ENCODE results near the gene MGME1. TPM values are rescaled to one million over a fixed set of nuclear protein-coding genes. Genes with fewer than 3 reads are reported as not detected.
"Not testable (repeated sequence)": the region's sequence is repeated elsewhere in the genome, so short reads cannot be mapped to it uniquely, and the experiment has no call there.

The MGME1 gene
- total RNA-seq, 1 donor from 2014 or later: 13.9 TPM

GRCh38 chr20:17956099-17956685, 12.6 kb upstream of the MGME1 start:
- intact Hi-C loops (cut with micrococcal nuclease): no loop called here
- ATAC-seq (no peak), DNase-seq (no peak)

DNA sequence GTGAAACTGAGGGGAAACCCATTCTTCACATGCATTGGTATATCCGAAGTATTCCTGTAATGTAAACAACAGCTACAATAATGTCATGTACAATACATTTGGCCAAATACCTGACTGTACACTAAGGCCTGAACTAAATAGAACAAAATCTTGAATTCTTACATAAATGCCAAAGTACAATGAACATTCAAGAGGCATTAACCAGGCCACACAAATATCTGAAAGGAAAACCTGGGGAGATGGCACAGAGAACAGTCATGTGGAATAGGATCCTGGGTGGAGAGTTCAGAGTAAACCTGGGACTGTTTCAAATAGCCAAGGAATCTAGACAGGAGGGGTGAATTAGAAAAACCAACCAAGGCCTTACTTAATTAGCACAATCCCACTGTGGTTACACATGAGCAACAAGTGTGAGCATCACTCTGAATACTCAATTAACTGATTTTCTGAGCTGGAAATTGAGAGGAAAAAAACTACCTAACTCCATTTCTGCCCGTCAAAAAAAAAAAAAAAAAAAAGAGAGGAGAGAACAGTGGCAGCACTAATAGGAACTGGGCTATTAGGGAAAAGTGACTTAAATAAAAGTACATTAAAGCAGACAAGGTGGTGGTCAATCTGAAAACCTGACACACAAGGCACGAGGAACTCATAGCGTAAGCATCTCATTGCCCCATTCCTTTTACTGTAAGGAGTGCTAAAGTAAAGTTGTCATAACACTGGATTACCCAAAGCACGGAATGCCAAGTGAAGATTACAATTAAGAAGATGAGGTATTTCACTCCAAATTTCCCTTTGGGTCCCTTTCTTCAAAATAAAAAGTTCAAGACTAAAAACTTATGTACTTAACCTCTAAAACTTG, 11.1 kb upstream of the MGME1 start:
- intact Hi-C loops (cut with micrococcal nuclease): no loop called here
- no peak for ATAC-seq
- DNase-seq: no peak

DNA sequence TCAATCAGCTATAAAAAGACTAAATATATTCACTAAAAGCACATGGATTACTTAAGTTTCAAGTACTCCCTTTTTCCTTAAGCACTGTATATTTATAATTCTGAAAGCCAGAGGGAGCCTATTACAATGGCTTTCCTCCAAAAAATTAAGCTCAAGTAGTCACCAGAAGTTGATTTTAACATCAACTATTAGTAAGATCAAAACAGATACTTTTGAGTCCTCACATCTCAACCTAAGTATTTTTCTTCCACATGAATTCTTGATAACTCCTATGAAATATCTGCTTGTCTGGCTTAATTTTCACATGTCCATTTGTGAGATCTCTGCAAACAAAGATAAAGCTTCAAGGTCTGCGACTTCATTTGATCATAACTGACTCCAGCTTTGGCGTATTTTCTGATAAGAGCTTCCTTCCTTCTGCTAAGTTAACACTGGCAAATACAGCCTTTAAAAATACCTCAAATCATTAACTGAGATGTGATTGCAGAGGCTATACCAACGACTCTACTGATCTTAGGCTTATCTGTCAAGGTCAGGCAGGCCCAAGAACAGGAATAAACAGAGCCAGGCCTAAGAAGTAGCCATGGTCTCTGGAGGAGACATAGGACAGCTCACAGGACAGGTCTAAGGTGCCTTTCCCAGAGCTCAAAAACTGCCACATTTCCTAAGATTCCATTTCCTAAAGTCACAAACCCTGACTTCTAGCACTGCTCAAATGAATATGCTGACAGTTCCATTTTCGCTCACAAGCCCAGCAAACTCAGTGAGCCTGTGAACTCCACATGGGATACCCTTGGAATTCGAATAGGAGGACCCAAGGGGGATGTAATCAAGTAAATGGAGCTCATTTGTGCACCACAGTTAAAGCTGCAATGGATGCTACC, 10.2 kb upstream of the MGME1 start:
- intact Hi-C loops (cut with micrococcal nuclease): no loop called here
- DNase-seq (no peak), ATAC-seq (no peak)

GRCh38 chr20:17959257-17959627, 9.6 kb upstream of the MGME1 start:
- ATAC-seq (no peak), DNase-seq (no peak)
- intact Hi-C loops (cut with micrococcal nuclease): no loop called here

GRCh38 chr20:17960400-17960885, 8.4 kb upstream of the MGME1 start:
- DNase-seq; intact Hi-C loops (cut with micrococcal nuclease); ATAC-seq: not testable (repeated sequence)

GRCh38 chr20:17960927-17961586, 7.8 kb upstream of the MGME1 start:
- DNase-seq (peak; percentile 78), ATAC-seq (peak; percentile 74)
- intact Hi-C loops (cut with micrococcal nuclease): no loop called here

DNA sequence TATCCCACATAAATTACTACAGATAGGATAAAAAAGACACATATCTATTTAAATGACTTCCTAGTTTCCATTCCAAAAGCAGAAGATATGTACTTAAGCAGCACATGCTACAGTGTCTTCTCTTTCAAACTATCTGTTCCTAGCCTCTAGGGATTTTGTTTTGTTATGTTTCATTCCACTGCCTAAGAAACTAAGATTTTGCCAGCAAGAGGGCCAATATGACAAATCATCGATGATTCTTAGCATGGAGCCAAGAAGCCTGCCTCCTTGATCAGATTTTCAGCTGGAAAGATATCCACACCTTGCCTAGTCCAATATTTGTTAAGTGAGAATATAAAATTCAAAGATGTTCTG, 7.3 kb upstream of the MGME1 start:
- no peak for DNase-seq
- no peak for ATAC-seq
- intact Hi-C loops (cut with micrococcal nuclease): no loop called here

DNA sequence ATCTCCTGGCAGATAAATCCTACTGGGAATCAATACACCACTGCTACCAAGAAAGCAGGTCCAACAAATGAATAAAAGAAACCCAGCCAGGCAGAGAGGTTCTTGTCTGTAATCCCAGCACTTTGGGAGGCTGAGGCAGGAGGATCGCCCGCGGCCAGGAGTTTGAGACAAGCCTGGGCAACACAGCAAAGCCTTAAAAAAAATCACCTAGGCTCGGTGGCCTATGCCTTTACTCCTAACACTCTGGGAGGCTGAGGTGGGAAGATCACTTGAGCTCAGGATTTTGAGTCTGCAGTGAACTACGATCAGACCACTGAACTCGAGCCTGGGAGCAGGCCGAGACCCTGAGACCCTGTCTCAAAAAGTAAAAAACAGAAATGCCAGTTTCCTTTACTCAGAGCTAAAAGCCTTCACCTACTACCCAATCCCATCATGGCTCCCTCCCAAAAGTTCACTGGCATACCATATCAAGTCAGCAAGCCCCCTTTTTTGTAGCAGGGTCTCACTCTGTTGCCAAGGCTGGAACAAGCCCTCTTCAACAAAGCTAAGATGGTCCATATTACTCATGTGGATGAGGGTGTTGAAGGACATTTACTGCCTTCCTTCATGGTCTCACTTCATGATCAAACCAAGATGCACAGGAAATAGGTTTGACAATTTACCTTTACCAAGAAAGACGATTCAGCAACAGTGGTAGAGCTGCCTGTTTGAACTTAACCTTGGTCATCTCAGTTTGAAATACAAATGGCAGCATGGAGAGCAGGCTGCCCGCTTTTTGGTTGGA, 5.5 kb upstream of the MGME1 start:
- intact Hi-C loops (cut with micrococcal nuclease): no loop called here
- ATAC-seq (no peak), DNase-seq (no peak)

DNA sequence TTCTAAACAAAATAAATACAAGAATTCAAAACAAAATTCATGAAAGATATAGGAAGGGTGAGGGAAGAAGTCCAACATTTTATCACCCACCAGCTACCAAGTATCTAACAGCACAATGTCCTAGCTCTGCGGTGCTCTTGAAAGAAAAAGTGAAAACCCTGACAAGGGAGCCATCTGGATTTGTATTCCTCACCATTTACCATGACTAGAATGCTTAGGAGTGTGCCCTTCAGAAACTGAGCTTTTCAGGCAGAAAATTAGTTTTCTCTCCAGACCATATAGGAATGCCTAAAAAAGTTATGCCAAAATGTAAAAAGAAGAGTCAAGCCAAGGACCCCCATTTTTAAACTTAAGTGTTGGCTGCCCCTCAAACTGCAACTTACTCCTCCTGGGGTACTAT, 4.7 kb upstream of the MGME1 start:
- DNase-seq (no peak), ATAC-seq (no peak)
- intact Hi-C loops (cut with micrococcal nuclease): no loop called here

- intact Hi-C loops (cut with micrococcal nuclease): no loop called here
- no peak for ATAC-seq
- DNase-seq: no peak
Observed at GRCh38 chr20:17964632-17965031, 4.2 kb upstream of the MGME1 start.

GRCh38 chr20:17965042-17965697, 3.6 kb upstream of the MGME1 start:
- DNase-seq: no peak
- intact Hi-C loops (cut with micrococcal nuclease): no loop called here
- ATAC-seq: no peak

GRCh38 chr20:17966432-17967310, 2.1 kb upstream of the MGME1 start:
- intact Hi-C loops (cut with micrococcal nuclease): no loop called here
- no peak for ATAC-seq
- no peak for DNase-seq

DNA sequence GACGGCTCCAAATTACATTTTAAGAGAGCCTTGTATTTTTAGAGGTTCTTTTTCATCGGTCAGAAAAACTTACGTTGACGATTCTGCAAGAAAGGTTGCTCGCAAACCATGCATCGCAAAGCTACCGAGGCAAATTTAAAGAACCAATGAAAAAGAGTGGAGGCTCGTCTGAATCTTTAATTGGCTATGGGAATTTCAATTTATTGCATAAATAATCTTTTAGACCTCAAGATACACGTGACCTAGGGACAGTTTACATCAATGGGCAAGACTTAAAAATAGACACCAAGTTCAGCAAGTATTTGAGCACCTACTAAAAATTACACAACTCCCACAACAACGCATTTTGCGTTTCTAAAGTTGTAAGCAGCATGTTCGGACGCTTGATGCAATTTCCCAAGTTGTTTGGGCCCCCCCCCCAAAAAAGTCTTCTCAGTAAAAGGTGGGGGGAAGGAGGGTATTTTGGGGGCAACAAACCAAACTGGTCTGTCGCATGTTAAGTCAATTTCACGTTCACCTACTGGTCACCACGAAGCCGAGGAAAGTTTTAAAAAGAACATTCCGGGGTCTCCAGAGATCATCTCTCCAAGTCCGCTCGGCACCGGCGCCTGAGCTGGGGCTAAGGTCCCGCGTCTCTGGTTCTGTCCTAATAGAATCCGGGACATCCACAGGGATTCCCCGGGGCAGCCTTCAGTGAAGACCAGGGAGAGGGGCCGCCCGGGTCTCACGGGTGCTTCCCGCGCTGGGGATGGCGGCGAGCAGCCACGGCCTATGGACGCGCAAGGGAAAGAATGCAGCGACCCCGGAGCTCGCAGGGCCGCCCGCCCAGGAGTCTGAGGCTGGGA, 1.1 kb upstream of the MGME1 start:
- DNase-seq: no peak
- intact Hi-C loops (cut with micrococcal nuclease): no loop called here
- ATAC-seq: peak; percentile 5

DNA sequence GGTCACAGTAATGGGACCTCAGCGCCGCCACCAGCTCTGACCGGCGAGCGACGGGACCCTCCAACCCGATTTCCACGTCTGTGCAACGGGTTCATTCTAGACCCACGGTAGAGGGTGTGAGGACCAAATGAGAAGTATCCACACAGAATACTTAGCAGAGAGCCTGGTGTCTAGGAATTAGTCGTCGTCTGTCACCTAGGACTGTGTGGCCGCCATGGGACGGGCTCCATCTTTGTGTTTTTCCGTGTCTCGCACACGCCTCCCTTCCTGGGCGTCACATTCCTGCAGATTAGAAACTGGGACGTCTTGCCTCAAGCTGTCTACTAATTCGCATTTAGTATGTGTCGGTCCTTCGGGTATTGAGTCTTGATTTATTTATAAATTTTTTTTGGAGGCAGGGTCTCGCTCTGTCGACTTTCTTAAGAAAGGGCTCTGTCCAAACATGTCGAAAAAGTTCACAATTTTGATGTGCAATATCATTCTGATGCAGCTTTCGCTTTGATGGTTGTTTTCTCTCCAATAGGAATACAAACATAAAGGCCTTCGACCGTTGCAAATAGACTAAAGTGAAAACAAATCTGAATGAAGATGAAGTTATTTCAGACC, 563 bp downstream of the MGME1 start:
- ATAC-seq (peak; percentile 17), DNase-seq (peak; percentile 54)
- intact Hi-C loops (cut with micrococcal nuclease): no loop called here

DNA sequence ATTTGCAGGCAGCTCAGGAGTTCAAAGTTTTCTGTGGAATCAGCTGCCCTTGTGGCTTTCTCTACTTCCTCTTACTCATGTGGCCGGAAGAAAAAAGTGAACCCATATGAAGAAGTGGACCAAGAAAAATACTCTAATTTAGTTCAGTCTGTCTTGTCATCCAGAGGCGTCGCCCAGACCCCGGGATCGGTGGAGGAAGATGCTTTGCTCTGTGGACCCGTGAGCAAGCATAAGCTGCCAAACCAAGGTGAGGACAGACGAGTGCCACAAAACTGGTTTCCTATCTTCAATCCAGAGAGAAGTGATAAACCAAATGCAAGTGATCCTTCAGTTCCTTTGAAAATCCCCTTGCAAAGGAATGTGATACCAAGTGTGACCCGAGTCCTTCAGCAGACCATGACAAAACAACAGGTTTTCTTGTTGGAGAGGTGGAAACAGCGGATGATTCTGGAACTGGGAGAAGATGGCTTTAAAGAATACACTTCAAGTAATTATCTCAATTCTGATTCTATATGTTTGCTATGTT, 1.1 kb downstream of the MGME1 start:
- DNase-seq (peak; percentile 47), ATAC-seq (no peak)
- intact Hi-C loops (cut with micrococcal nuclease): no loop called here

All from left ventricle myocardium superior (tissue), 1 donor.